Fibroblast of lung (primary cell): ENCODE results near the gene LRRTM3. TPM values are rescaled to one million over a fixed set of nuclear protein-coding genes. Genes with fewer than 3 reads are reported as not detected.

Source experiments
- DNase-seq, 2 donors: peaks; one replicate each; pipeline versions ENCODE4 v3.0.0 to v3.0.0-alpha.2; 2010; ENCODE audit warnings: low read depth in 2 of 2
- H2AFZ ChIP-seq: 2 replicates; pipeline ENCODE4 v1.5.1; 2012; ENCODE audit warnings: low read length, control low read depth, inconsistent platforms
- H3K27ac ChIP-seq: 2 replicates; pipeline ENCODE4 v1.5.1; 2011; ENCODE audit warnings: low read length, control low read depth; ENCODE audit not compliant: insufficient read depth
- H3K27me3 ChIP-seq: 2 replicates; pipeline ENCODE4 v1.5.1; 2011; ENCODE audit warnings: mild to moderate bottlenecking, low read length; ENCODE audit not compliant: control insufficient read depth, insufficient read depth
- H3K36me3 ChIP-seq: 2 replicates; pipeline ENCODE4 v1.5.1; 2011; ENCODE audit warnings: low read length; ENCODE audit not compliant: control insufficient read depth, insufficient read depth
- H3K4me1 ChIP-seq: 2 replicates; pipeline ENCODE4 v1.5.1; 2011; ENCODE audit warnings: low read length; ENCODE audit not compliant: control insufficient read depth, insufficient read depth; ENCODE audit errors: extremely low read depth
- H3K4me2 ChIP-seq: 2 replicates; pipeline ENCODE4 v1.5.1; 2011; ENCODE audit warnings: low read length, control low read depth; ENCODE audit not compliant: insufficient read depth; ENCODE audit errors: extremely low read depth
- H3K4me3 ChIP-seq, 4 experiments: fragments of 200-600 bp in 1 of 4; sonication (generic) in 1 of 4; replicated peaks in 1 of 4; 2 replicates each; pipeline ENCODE4 v1.5.1; 2011 to 2016; ENCODE audit warnings: low read length in 4 of 4, low read depth in 3 of 4, mild to moderate bottlenecking in 3 of 4, control low read depth in 2 of 4, inconsistent platforms in 1 of 4, mixed read lengths in 1 of 4; ENCODE audit not compliant: insufficient read depth in 1 of 4; ENCODE audit errors: control extremely low read depth in 1 of 4
- H3K79me2 ChIP-seq: 2 replicates; pipeline ENCODE4 v1.5.1; 2012; ENCODE audit warnings: mild to moderate bottlenecking, low read length, inconsistent platforms; ENCODE audit not compliant: control insufficient read depth, insufficient read depth
- H3K9ac ChIP-seq: 2 replicates; pipeline ENCODE4 v1.5.1; 2011; ENCODE audit warnings: mild to moderate bottlenecking, low read length, control low read depth; ENCODE audit not compliant: insufficient read depth
- H3K9me3 ChIP-seq: 2 replicates; pipeline ENCODE4 v1.5.1; 2012; ENCODE audit warnings: low read depth, low read length; ENCODE audit not compliant: control insufficient read depth, insufficient read depth
- H4K20me1 ChIP-seq: 2 replicates; pipeline ENCODE4 v1.5.1; 2011; ENCODE audit warnings: low read length; ENCODE audit not compliant: control insufficient read depth, insufficient read depth; ENCODE audit errors: extremely low read depth
- EZH2 ChIP-seq: IDR thresholded peaks from 2 replicates; pipeline ENCODE4 v1.5.1; 2012; ENCODE audit warnings: low read length, control low read depth, mild to moderate bottlenecking; ENCODE audit errors: missing control alignments
- polyA plus RNA-seq, 2 donors: library from polyadenylated mRNA; depleted of rRNA in 1 of 2; stranded (reverse) in 1 of 2; unstranded in 1 of 2; fragments of >200 nt; gene quantifications; 2 replicates each; pipeline ENCODE4 v1.2.1, GENCODE V29; 2011 to 2012; ENCODE audit warnings: missing spikeins in 1 of 2
- total RNA-seq: library from RNA; depleted of rRNA; stranded (reverse); fragments of >200 nt; gene quantifications from 2 replicates; pipeline ENCODE4 v1.2.1, GENCODE V29; 2014
- TF ChIP-seq, protein P1 (sequence below), 2 donors: IDR thresholded peaks in 1 of 2; conservative IDR thresholded peaks in 1 of 2; 1 replicate in 1 of 2; 2 replicates in 1 of 2; pipeline ENCODE4 v1.5.1; 2011 to 2012; ENCODE audit warnings: low read length in 2 of 2, control low read depth in 1 of 2, inconsistent platforms in 1 of 2, low read depth in 1 of 2, mild to moderate bottlenecking in 1 of 2

Gene LRRTM3
- total and polyA plus RNA-seq, 2 donors (not counting 1 experiment from before 2014, with no cell fraction given), result not detected

DNA sequence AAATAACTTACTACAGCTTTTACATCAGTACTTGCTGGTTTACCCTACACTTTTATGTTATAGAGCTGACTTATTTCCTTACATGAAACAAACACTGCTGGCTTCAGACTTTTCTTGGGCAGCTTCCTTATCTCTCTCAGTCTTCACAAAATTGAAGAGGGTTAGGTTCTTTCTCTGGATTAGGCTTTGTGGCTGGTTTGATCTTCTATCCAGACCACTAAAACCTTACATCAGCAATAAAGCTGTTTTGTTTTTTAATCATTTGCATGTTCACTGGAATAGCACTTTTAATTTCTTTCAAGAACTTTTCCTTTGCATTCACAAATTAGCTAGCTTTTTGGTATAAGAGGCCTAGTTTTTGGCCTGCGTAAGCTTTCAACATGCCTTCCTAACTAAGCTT, 218.7 kb downstream of the LRRTM3 start:
- Histone ChIP-seq H2AFZ (no peak overlapping the region), H3K4me2 (no peak overlapping the region), H3K9me3 (no peaks in the 10 kb centered on the region), H3K4me3 (no peak overlapping the region), H3K27ac (no peak overlapping the region), H3K9ac (no peak overlapping the region), H3K27me3 (no peaks in the 10 kb centered on the region), H3K4me1 (no peaks in the 10 kb centered on the region), H3K79me2 (no peaks in the 10 kb centered on the region), H4K20me1 (no peaks in the 10 kb centered on the region), H3K36me3 (no peaks in the 10 kb centered on the region)
- TF ChIP-seq, protein P1, sequence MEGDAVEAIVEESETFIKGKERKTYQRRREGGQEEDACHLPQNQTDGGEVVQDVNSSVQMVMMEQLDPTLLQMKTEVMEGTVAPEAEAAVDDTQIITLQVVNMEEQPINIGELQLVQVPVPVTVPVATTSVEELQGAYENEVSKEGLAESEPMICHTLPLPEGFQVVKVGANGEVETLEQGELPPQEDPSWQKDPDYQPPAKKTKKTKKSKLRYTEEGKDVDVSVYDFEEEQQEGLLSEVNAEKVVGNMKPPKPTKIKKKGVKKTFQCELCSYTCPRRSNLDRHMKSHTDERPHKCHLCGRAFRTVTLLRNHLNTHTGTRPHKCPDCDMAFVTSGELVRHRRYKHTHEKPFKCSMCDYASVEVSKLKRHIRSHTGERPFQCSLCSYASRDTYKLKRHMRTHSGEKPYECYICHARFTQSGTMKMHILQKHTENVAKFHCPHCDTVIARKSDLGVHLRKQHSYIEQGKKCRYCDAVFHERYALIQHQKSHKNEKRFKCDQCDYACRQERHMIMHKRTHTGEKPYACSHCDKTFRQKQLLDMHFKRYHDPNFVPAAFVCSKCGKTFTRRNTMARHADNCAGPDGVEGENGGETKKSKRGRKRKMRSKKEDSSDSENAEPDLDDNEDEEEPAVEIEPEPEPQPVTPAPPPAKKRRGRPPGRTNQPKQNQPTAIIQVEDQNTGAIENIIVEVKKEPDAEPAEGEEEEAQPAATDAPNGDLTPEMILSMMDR (conservative IDR thresholded peaks at IDR 0.05 in 1 of 2, IDR thresholded peaks at IDR 0.05 in 1 of 2; ENCODE audit: low read depth in 1 of 2, low read length in 2 of 2), result no peak
- TF ChIP-seq EZH2, result no peak
- DNase-seq, result no peak
